RWPE2 (cell line): ENCODE measurements around the gene FHOD3.

ENCODE experiments used
- ATAC-seq: fragments of 200-7000 bp; cut with Tn5 transposase; 3 replicates; pipeline ENCODE4 v1.9.1; 2021; ENCODE audit warnings: low read depth
- DNase-seq: peaks from one replicate; pipeline ENCODE4 v3.0.0-alpha.2; 2020; ENCODE audit warnings: low spot score
- H3K27ac ChIP-seq: fragments of 450-650 bp; 2 replicates; pipeline ENCODE4 v1.5.1; 2017; ENCODE audit warnings: mild to moderate bottlenecking; ENCODE audit not compliant: poor library complexity, severe bottlenecking
- H3K27me3 ChIP-seq: fragments of 250-450 bp; sonication (Bioruptor Pico); 2 replicates; pipeline ENCODE4 v1.5.1; 2021; ENCODE audit warnings: mild to moderate bottlenecking, moderate library complexity; ENCODE audit not compliant: insufficient read depth, poor library complexity, severe bottlenecking
- H3K36me3 ChIP-seq: fragments of 250-450 bp; sonication (Bioruptor Pico); 2 replicates; pipeline ENCODE4 v1.5.1; 2020; ENCODE audit warnings: low read depth, mild to moderate bottlenecking, moderate library complexity
- H3K4me1 ChIP-seq: fragments of 250-450 bp; sonication (Bioruptor Pico); 2 replicates; pipeline ENCODE4 v1.5.1; 2021; ENCODE audit warnings: mild to moderate bottlenecking, moderate library complexity; ENCODE audit not compliant: insufficient read depth, poor library complexity, severe bottlenecking
- H3K4me3 ChIP-seq: fragments of 250-450 bp; sonication (Bioruptor Pico); 2 replicates; pipeline ENCODE4 v1.5.1; 2021; ENCODE audit warnings: mild to moderate bottlenecking, moderate library complexity; ENCODE audit not compliant: severe bottlenecking
- H3K9me3 ChIP-seq: fragments of 250-450 bp; sonication (Bioruptor Pico); 2 replicates; pipeline ENCODE4 v1.5.1; 2021; ENCODE audit warnings: mild to moderate bottlenecking, moderate library complexity; ENCODE audit not compliant: severe bottlenecking
- TF ChIP-seq, protein P1 (sequence below): fragments of 450-650 bp; IDR thresholded peaks from one replicate; pipeline ENCODE4 v1.5.1; 2017; ENCODE audit warnings: mild to moderate bottlenecking, moderate library complexity; ENCODE audit not compliant: poor library complexity, severe bottlenecking

The FHOD3 gene

GRCh38 chr18:36328385-36328858, 30.9 kb downstream of the FHOD3 start:
- H3K36me3 ChIP-seq = no peaks in the 10 kb centered on the region
- H3K4me3 ChIP-seq = no peak overlapping the region
- TF ChIP-seq, protein P1, sequence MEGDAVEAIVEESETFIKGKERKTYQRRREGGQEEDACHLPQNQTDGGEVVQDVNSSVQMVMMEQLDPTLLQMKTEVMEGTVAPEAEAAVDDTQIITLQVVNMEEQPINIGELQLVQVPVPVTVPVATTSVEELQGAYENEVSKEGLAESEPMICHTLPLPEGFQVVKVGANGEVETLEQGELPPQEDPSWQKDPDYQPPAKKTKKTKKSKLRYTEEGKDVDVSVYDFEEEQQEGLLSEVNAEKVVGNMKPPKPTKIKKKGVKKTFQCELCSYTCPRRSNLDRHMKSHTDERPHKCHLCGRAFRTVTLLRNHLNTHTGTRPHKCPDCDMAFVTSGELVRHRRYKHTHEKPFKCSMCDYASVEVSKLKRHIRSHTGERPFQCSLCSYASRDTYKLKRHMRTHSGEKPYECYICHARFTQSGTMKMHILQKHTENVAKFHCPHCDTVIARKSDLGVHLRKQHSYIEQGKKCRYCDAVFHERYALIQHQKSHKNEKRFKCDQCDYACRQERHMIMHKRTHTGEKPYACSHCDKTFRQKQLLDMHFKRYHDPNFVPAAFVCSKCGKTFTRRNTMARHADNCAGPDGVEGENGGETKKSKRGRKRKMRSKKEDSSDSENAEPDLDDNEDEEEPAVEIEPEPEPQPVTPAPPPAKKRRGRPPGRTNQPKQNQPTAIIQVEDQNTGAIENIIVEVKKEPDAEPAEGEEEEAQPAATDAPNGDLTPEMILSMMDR = no peak
- H3K27me3 ChIP-seq = no peaks in the 10 kb centered on the region
- no peaks in the 10 kb centered on the region for H3K9me3 ChIP-seq
- H3K27ac ChIP-seq = no peak overlapping the region
- DNase-seq = no peak
- ATAC-seq = no peak
- no peaks in the 10 kb centered on the region for H3K4me1 ChIP-seq

DNA sequence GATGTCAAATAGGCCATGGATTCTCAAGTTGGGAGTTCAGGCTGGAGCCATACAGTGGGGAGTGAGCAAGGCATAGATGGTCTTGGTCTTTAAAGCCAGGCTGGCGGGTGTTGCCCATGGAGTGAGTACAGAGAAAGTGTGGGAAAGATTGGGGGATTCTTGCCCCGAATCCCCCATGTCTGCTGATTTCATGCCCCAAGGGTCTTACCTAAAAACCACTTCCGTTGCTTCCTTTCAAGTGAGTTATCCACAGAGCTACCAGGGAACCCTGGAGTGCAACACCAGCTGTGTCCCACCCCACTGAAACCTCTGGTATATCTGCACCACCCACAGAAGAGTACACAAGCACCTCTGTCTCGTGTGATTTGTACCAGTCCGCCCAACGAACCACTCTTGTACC, 31.4 kb downstream of the FHOD3 start:
- DNase-seq = no peak

GRCh38 chr18:36329684-36330434, 32.3 kb downstream of the FHOD3 start:
- H3K27ac ChIP-seq = no peak overlapping the region
- no peaks in the 10 kb centered on the region for H3K4me1 ChIP-seq
- H3K9me3 ChIP-seq = no peaks in the 10 kb centered on the region
- ATAC-seq = 0 out of 3 replicates have a peak, but pooled peaks have one; percentile 18
- TF ChIP-seq, protein P1 = no peak
- no peak for DNase-seq
- H3K4me3 ChIP-seq = no peak overlapping the region
- H3K36me3 ChIP-seq = no peaks in the 10 kb centered on the region
- no peaks in the 10 kb centered on the region for H3K27me3 ChIP-seq

More for the DNA sequence above, 31.4 kb downstream of the FHOD3 start:
- Histone ChIP-seq H3K27me3 (no peaks in the 10 kb centered on the region), H3K4me3 (no peak overlapping the region), H3K9me3 (no peaks in the 10 kb centered on the region), H3K36me3 (no peaks in the 10 kb centered on the region), H3K27ac (no peak overlapping the region), H3K4me1 (no peaks in the 10 kb centered on the region)
- TF ChIP-seq, protein P1 = no peak
- ATAC-seq = no peak

GRCh38 chr18:36330435-36331052, 33.0 kb downstream of the FHOD3 start:
- Histone ChIP-seq H3K4me3 (no peak overlapping the region), H3K36me3 (no peaks in the 10 kb centered on the region), H3K27me3 (no peaks in the 10 kb centered on the region), H3K27ac (no peak overlapping the region), H3K9me3 (no peaks in the 10 kb centered on the region), H3K4me1 (no peaks in the 10 kb centered on the region)
- DNase-seq = no peak
- TF ChIP-seq, protein P1 = no peak
- ATAC-seq = no peak
